ENCODE results near the gene ANO2. TPM values are rescaled to one million over a fixed set of nuclear protein-coding genes. Genes with fewer than 3 reads are reported as not detected.

The ANO2 gene
- total and polyA plus RNA-seq, 8 donors: 0.43 to 2.4 (median 0.97) TPM

- no peaks in the 10 kb centered on the region for H3K4me1 ChIP-seq
- H3K27ac ChIP-seq: no peak overlapping the region
- H3K4me3 ChIP-seq: no peak overlapping the region
- ATAC-seq (no peak), FAIRE-seq (no peak), DNase-seq (no peak)
- H3K27me3 ChIP-seq: no peaks in the 10 kb centered on the region
- intact Hi-C loops (cut with DNase I): no loop called here
- no peaks in the 10 kb centered on the region for H3K36me3 ChIP-seq
- TF ChIP-seq CTCF (IDR thresholded peaks at IDR 0.05): no peak
- no peaks in the 10 kb centered on the region for H3K9me3 ChIP-seq
- WGBS, 2 donors: 40 to 48% methylated on average over 7 of the region's 7 CpGs
These were observed 321.6 kb downstream of the ANO2 start for GRCh38 chr12:5623411-5623810.

- DNase-seq: no peak
- intact Hi-C loops (cut with DNase I): no loop called here
- no peak for FAIRE-seq
- 55 to 56% methylated on average over 3 of the region's 3 CpGs for WGBS, 2 donors
- Histone ChIP-seq H3K9me3 (no peaks in the 10 kb centered on the region), H3K27me3 (no peaks in the 10 kb centered on the region), H3K4me1 (no peaks in the 10 kb centered on the region), H3K36me3 (no peaks in the 10 kb centered on the region), H3K27ac (no peak overlapping the region), H3K4me3 (no peak overlapping the region)
- ATAC-seq: no peak
- no peak for TF ChIP-seq CTCF (IDR thresholded peaks at IDR 0.05)
These were observed 322.8 kb downstream of the ANO2 start for GRCh38 chr12:5622280-5622679.

GRCh38 chr12:5621329-5621728 is 323.7 kb downstream of the ANO2 start:
- ATAC-seq (no peak), DNase-seq (no peak), FAIRE-seq (no peak)
- H3K4me1 ChIP-seq: no peaks in the 10 kb centered on the region
- 52 to 62% methylated on average over 9 of the region's 9 CpGs for WGBS, 2 donors
- no peaks in the 10 kb centered on the region for H3K36me3 ChIP-seq
- no peak overlapping the region for H3K27ac ChIP-seq
- H3K4me3 ChIP-seq: no peak overlapping the region
- H3K9me3 ChIP-seq: no peaks in the 10 kb centered on the region
- no peaks in the 10 kb centered on the region for H3K27me3 ChIP-seq
- intact Hi-C loops (cut with DNase I): no loop called here
- TF ChIP-seq CTCF (IDR thresholded peaks at IDR 0.05): no peak

GRCh38 chr12:5620896-5621295 is 324.2 kb downstream of the ANO2 start:
- Histone ChIP-seq H3K4me1 (no peaks in the 10 kb centered on the region), H3K27ac (no peak overlapping the region), H3K9me3 (no peaks in the 10 kb centered on the region), H3K27me3 (no peaks in the 10 kb centered on the region), H3K4me3 (no peak overlapping the region), H3K36me3 (no peaks in the 10 kb centered on the region)
- no peak for TF ChIP-seq CTCF (IDR thresholded peaks at IDR 0.05)
- ATAC-seq (no peak), FAIRE-seq (no peak), DNase-seq (no peak)
- WGBS, 2 donors: 77 to 85% methylated on average over 7 of the region's 7 CpGs
- intact Hi-C loops (cut with DNase I): no loop called here

GRCh38 chr12:5619628-5620027 is 325.4 kb downstream of the ANO2 start:
- H3K36me3 ChIP-seq: no peaks in the 10 kb centered on the region
- DNase-seq (no peak), ATAC-seq (no peak), FAIRE-seq (no peak)
- no peaks in the 10 kb centered on the region for H3K27me3 ChIP-seq
- 51 to 54% methylated on average over 5 of the region's 5 CpGs for WGBS, 2 donors
- no peak for TF ChIP-seq CTCF (IDR thresholded peaks at IDR 0.05)
- no peak overlapping the region for H3K27ac ChIP-seq
- intact Hi-C loops (cut with DNase I): no loop called here
- no peak overlapping the region for H3K4me3 ChIP-seq
- H3K9me3 ChIP-seq: no peaks in the 10 kb centered on the region
- H3K4me1 ChIP-seq: no peaks in the 10 kb centered on the region

Data from pancreas (tissue), 10 donors.